Glutamatergic neuron (in vitro differentiated cells): Measurements from ENCODE around the gene CYP2A6. TPM values are rescaled to one million over a fixed set of nuclear protein-coding genes. Genes with fewer than 3 reads are reported as not detected.

Experiments used
- DNase-seq: peaks from one replicate; pipeline ENCODE4 v3.0.0; 2022
- H3K27ac Mint-ChIP-seq: one replicate; pipeline ENCODE4 v1.8.0; 2020; ENCODE audit warnings: mild to moderate bottlenecking, mixed read lengths, inconsistent platforms; ENCODE audit not compliant: unreplicated experiment
- H3K27me3 Mint-ChIP-seq: one replicate; pipeline ENCODE4 v1.8.0; 2020; ENCODE audit warnings: mild to moderate bottlenecking, moderate library complexity, mixed read lengths, inconsistent platforms; ENCODE audit not compliant: unreplicated experiment
- H3K36me3 Mint-ChIP-seq: one replicate; pipeline ENCODE4 v1.8.0; 2020; ENCODE audit warnings: mild to moderate bottlenecking, mixed read lengths, inconsistent platforms; ENCODE audit not compliant: unreplicated experiment
- H3K4me1 Mint-ChIP-seq: one replicate; pipeline ENCODE4 v1.8.0; 2020; ENCODE audit warnings: mild to moderate bottlenecking, low read depth, mixed read lengths, inconsistent platforms; ENCODE audit not compliant: unreplicated experiment
- H3K4me3 Mint-ChIP-seq: one replicate; pipeline ENCODE4 v1.8.0; 2020; ENCODE audit warnings: mild to moderate bottlenecking, mixed read lengths, inconsistent platforms; ENCODE audit not compliant: unreplicated experiment
- H3K9me3 Mint-ChIP-seq: one replicate; pipeline ENCODE4 v1.8.0; 2020; ENCODE audit warnings: mild to moderate bottlenecking, moderate library complexity, mixed read lengths, inconsistent platforms; ENCODE audit not compliant: unreplicated experiment
- CTCF ChIP-seq: fragments of 200-600 bp; sonication (generic); IDR thresholded peaks from one replicate; pipeline ENCODE4 v1.5.0; 2021; ENCODE audit not compliant: partially characterized antibody, unreplicated experiment
- total RNA-seq: library from RNA; stranded (reverse); fragmentation: NEBNext Ultra II Directional; extraction: Animal tissue kit (Norgen Biotek cat#: 25700); gene quantifications from one replicate; pipeline ENCODE4 v1.2.1, GENCODE V29; 2021; ENCODE audit not compliant: unreplicated experiment

Gene CYP2A6
- total RNA-seq, 1 donor from 2014 or later: not detected

GRCh38 chr19:40804783-40805242 lies 45.4 kb downstream of the CYP2A6 start:
- peaks cover 12% of the 10 kb centered on the region for H3K9me3 Mint-ChIP-seq
- no peak for DNase-seq
- H3K27ac Mint-ChIP-seq: peak overlapping the region; percentile 86
- peak overlapping the region; percentile 77 for H3K4me3 Mint-ChIP-seq
- peaks cover 12% of the 10 kb centered on the region for H3K27me3 Mint-ChIP-seq
- H3K4me1 Mint-ChIP-seq: peaks cover 53% of the 10 kb centered on the region
- TF ChIP-seq CTCF: no peak
- H3K36me3 Mint-ChIP-seq: no peaks in the 10 kb centered on the region

GRCh38 chr19:40803857-40804782 lies 46.1 kb downstream of the CYP2A6 start:
- Mint-ChIP-seq H3K4me3 (peak overlapping the region; percentile 77), H3K27ac (peak overlapping the region; percentile 86), H3K36me3 (no peaks in the 10 kb centered on the region), H3K27me3 (peaks cover 12% of the 10 kb centered on the region), H3K9me3 (peaks cover 12% of the 10 kb centered on the region), H3K4me1 (peaks cover 52% of the 10 kb centered on the region)
- no peak for DNase-seq
- no peak for TF ChIP-seq CTCF

GRCh38 chr19:40803170-40803856 lies 46.9 kb downstream of the CYP2A6 start:
- no peaks in the 10 kb centered on the region for H3K36me3 Mint-ChIP-seq
- H3K4me1 Mint-ChIP-seq: peaks cover 52% of the 10 kb centered on the region
- DNase-seq: no peak
- peaks cover 13% of the 10 kb centered on the region for H3K9me3 Mint-ChIP-seq
- TF ChIP-seq CTCF: no peak
- peak overlapping the region; percentile 62 for H3K27ac Mint-ChIP-seq
- H3K4me3 Mint-ChIP-seq: peak overlapping the region; percentile 91
- H3K27me3 Mint-ChIP-seq: peaks cover 14% of the 10 kb centered on the region

- peaks cover 15% of the 10 kb centered on the region for H3K27me3 Mint-ChIP-seq
- H3K36me3 Mint-ChIP-seq: no peaks in the 10 kb centered on the region
These were observed 47.7 kb downstream of the CYP2A6 start for GRCh38 chr19:40802300-40803169.

More at GRCh38 chr19:40802300-40803169, 47.7 kb downstream of the CYP2A6 start:
- H3K27ac Mint-ChIP-seq: peak overlapping the region; percentile 85
- H3K4me3 Mint-ChIP-seq: peak overlapping the region; percentile 91
- peaks cover 14% of the 10 kb centered on the region for H3K9me3 Mint-ChIP-seq
- peaks cover 52% of the 10 kb centered on the region for H3K4me1 Mint-ChIP-seq
- no peak for TF ChIP-seq CTCF
- DNase-seq: no peak
